HCT116 (cell line): Measurements from ENCODE around the gene RABGGTA. TPM values are rescaled to one million over a fixed set of nuclear protein-coding genes. Genes with fewer than 3 reads are reported as not detected.

ENCODE experiments used
- ATAC-seq: fragments of 200-7000 bp; cut with Tn5 transposase; 2 replicates; pipeline ENCODE4 v1.9.1; 2020; ENCODE audit warnings: mild to moderate bottlenecking, moderate library complexity
- BruUV-seq: library from RNA; stranded (reverse); fragments of 400-500 nt; replicated peaks from 2 replicates; lab custom pipeline; 2021; lab: Mats Ljungman, UMichigan
- CTCF ChIA-PET: fragments of 300-600 bp; sonication (Branson Sonifier 250); formaldehyde crosslinking; loops from one replicate; lab custom pipeline; 2021; ENCODE audit warnings: antibody characterized with exemption; lab: Charles Lee
- POLR2A ChIA-PET: fragments of 300-600, 350-600 bp; sonication (Branson Sonifier 250); formaldehyde crosslinking; loops from one replicate; lab custom pipeline; 2021; ENCODE audit warnings: antibody characterized with exemption; lab: Charles Lee
- RAD21 ChIA-PET, 2 experiments: fragments of 300-600 bp; sonication (Branson Sonifier 250); formaldehyde crosslinking; loops; one replicate each; lab custom pipeline; 2023; ENCODE audit warnings: low total read pairs in 2 of 2; ENCODE audit not compliant: uncharacterized antibody in 2 of 2, unreplicated experiment in 2 of 2, low non-redundant PET in 1 of 2; lab: Charles Lee
- DNase-seq: peaks from one replicate; pipeline ENCODE4 v3.0.0-alpha.2; 2010; ENCODE audit warnings: low read depth, low spot score
- H2AFZ ChIP-seq: fragments of 200-600 bp; shearing (Covaris generic), sonication (generic); 2 replicates; pipeline ENCODE4 v1.6.1; 2017; ENCODE audit warnings: low read depth, mixed run types, mixed read lengths, antibody characterized with exemption, low read length; ENCODE audit not compliant: poor library complexity, severe bottlenecking
- H3K27ac ChIP-seq: 2 replicates; pipeline ENCODE4 v1.5.1; 2012; ENCODE audit warnings: low read depth, low read length
- H3K27me3 ChIP-seq: fragments of 200-600 bp; sonication (generic); 2 replicates; pipeline ENCODE4 v1.6.1; 2016; ENCODE audit warnings: mixed run types, low read length, mixed read lengths; ENCODE audit not compliant: insufficient read depth
- H3K36me3 ChIP-seq, 2 experiments: fragments of 200-500 bp in 1 of 2; fragments of 200-600 bp in 1 of 2; sonication (Bioruptor generic) in 1 of 2; sonication (generic) in 1 of 2; 2 replicates each; pipeline versions ENCODE4 v1.5.1 to v1.6.1; 2014 to 2016; ENCODE audit warnings: low read length in 2 of 2, inconsistent platforms in 1 of 2, mixed read lengths in 1 of 2, mixed run types in 1 of 2; ENCODE audit not compliant: insufficient read depth in 2 of 2, control insufficient read depth in 1 of 2
- H3K4me1 ChIP-seq, 2 experiments: fragments of 200-600 bp in 1 of 2; sonication (generic) in 1 of 2; 2 replicates each; pipeline versions ENCODE4 v1.5.1 to v1.6.1; 2012 to 2017; ENCODE audit warnings: low read length in 2 of 2, inconsistent platforms in 1 of 2, mild to moderate bottlenecking in 1 of 2, mixed read lengths in 1 of 2, mixed run types in 1 of 2, moderate library complexity in 1 of 2; ENCODE audit not compliant: insufficient read depth in 2 of 2, control insufficient read depth in 1 of 2
- H3K4me2 ChIP-seq: fragments of 200-600 bp; sonication (generic); 2 replicates; pipeline ENCODE4 v1.6.1; 2017; ENCODE audit warnings: mixed run types, low read length, mixed read lengths
- H3K4me3 ChIP-seq, 2 experiments: fragments of 200-600 bp in 1 of 2; sonication (generic) in 1 of 2; replicated peaks in 1 of 2; 2 replicates each; pipeline ENCODE4 v1.5.1; 2011 to 2016; ENCODE audit warnings: low read length in 2 of 2, control low read depth in 1 of 2, low read depth in 1 of 2, mild to moderate bottlenecking in 1 of 2, mixed read lengths in 1 of 2, mixed run types in 1 of 2
- H3K79me2 ChIP-seq: fragments of 200-600 bp; sonication (generic); 2 replicates; pipeline ENCODE4 v1.6.1; 2017; ENCODE audit warnings: mild to moderate bottlenecking, mixed run types, low read length, moderate library complexity, mixed read lengths; ENCODE audit not compliant: insufficient read depth
- H3K9ac ChIP-seq: fragments of 200-600 bp; sonication (generic); 2 replicates; pipeline ENCODE4 v1.6.1; 2016; ENCODE audit warnings: low read length, mixed read lengths
- H3K9me2 ChIP-seq: fragments of 200-600 bp; sonication (generic), shearing (Covaris generic); 2 replicates; pipeline ENCODE4 v1.6.1; 2017; ENCODE audit warnings: mixed run types, mild to moderate bottlenecking, moderate library complexity; ENCODE audit not compliant: insufficient read depth
- H3K9me3 ChIP-seq, 2 experiments: fragments of 200-500 bp in 1 of 2; fragments of 200-600 bp in 1 of 2; sonication (Bioruptor generic) in 1 of 2; sonication (generic) in 1 of 2; 2 replicates each; pipeline ENCODE4 v1.6.1; 2014 to 2017; ENCODE audit warnings: low read length in 2 of 2, mixed read lengths in 2 of 2, inconsistent platforms in 1 of 2, low read depth in 1 of 2, mild to moderate bottlenecking in 1 of 2, mixed run types in 1 of 2, moderate library complexity in 1 of 2; ENCODE audit not compliant: control insufficient read depth in 1 of 2, insufficient read depth in 1 of 2
- H4K20me1 ChIP-seq: fragments of 200-600 bp; sonication (generic), shearing (Covaris generic); 2 replicates; pipeline ENCODE4 v1.6.1; 2017; ENCODE audit warnings: mixed run types, mild to moderate bottlenecking, moderate library complexity; ENCODE audit not compliant: insufficient read depth
- CBX3 ChIP-seq: IDR thresholded peaks from 2 replicates; pipeline ENCODE4 v1.6.1; 2012; ENCODE audit warnings: low read depth
- CEBPB ChIP-seq: IDR thresholded peaks from 2 replicates; pipeline ENCODE4 v1.6.1; 2012; ENCODE audit warnings: low read depth
- CTCF ChIP-seq, 3 experiments: fragments of 200-600 bp in 1 of 3; sonication (generic) in 1 of 3; IDR thresholded peaks in 2 of 3; conservative IDR thresholded peaks in 1 of 3; 2 replicates each; pipeline ENCODE4 v1.5.1; 2012 to 2017; ENCODE audit warnings: low read depth in 2 of 3, low read length in 2 of 3, antibody characterized with exemption in 1 of 3, borderline replicate concordance in 1 of 3, control low read depth in 1 of 3, mild to moderate bottlenecking in 1 of 3, mixed read lengths in 1 of 3, mixed run types in 1 of 3, moderate library complexity in 1 of 3; ENCODE audit not compliant: insufficient read depth in 1 of 3
- EGR1 ChIP-seq: IDR thresholded peaks from 2 replicates; pipeline ENCODE4 v1.6.1; 2012; ENCODE audit warnings: low read depth
- EZH2 ChIP-seq: fragments of 200-600 bp; sonication (generic); IDR thresholded peaks from 2 replicates; pipeline ENCODE4 v1.6.1; 2017; ENCODE audit warnings: antibody characterized with exemption, mixed run types
- MAX ChIP-seq: IDR thresholded peaks from 2 replicates; pipeline ENCODE4 v1.6.1; 2012
- POLR2A ChIP-seq: IDR thresholded peaks from 2 replicates; pipeline ENCODE4 v1.7.0; 2011; ENCODE audit warnings: borderline replicate concordance; ENCODE audit not compliant: insufficient read depth, insufficient read length; ENCODE audit errors: extremely low read depth
- SIN3A ChIP-seq: IDR thresholded peaks from 2 replicates; pipeline ENCODE4 v1.6.1; 2012; ENCODE audit warnings: low read depth
- TCF7L2 ChIP-seq: IDR thresholded peaks from 2 replicates; pipeline ENCODE4 v1.7.0; 2011; ENCODE audit warnings: borderline replicate concordance, inconsistent platforms; ENCODE audit not compliant: insufficient read depth, insufficient read length; ENCODE audit errors: extremely low read depth
- YY1 ChIP-seq: IDR thresholded peaks from 2 replicates; pipeline ENCODE4 v1.6.1; 2011; ENCODE audit warnings: low read length, low read depth, moderate library complexity, mild to moderate bottlenecking; ENCODE audit not compliant: insufficient replicate concordance; ENCODE audit errors: extremely low read depth
- ZFX ChIP-seq: fragments of 450-650 bp; IDR thresholded peaks from 2 replicates; pipeline ENCODE4 v1.6.1; 2017
- intact Hi-C: fragments of 100-400 bp; cut with micrococcal nuclease; formaldehyde crosslinking; loops from 2 replicates; pipeline ENCODE4 v1.10.0; 2022
- total RNA-seq: library from RNA; stranded (reverse); gene quantifications from one replicate; pipeline ENCODE4 v1.2.1, GENCODE V29; 2021; ENCODE audit not compliant: unreplicated experiment

The RABGGTA gene
- total RNA-seq, 1 experiment from 2014 or later: 40.8 TPM

DNA sequence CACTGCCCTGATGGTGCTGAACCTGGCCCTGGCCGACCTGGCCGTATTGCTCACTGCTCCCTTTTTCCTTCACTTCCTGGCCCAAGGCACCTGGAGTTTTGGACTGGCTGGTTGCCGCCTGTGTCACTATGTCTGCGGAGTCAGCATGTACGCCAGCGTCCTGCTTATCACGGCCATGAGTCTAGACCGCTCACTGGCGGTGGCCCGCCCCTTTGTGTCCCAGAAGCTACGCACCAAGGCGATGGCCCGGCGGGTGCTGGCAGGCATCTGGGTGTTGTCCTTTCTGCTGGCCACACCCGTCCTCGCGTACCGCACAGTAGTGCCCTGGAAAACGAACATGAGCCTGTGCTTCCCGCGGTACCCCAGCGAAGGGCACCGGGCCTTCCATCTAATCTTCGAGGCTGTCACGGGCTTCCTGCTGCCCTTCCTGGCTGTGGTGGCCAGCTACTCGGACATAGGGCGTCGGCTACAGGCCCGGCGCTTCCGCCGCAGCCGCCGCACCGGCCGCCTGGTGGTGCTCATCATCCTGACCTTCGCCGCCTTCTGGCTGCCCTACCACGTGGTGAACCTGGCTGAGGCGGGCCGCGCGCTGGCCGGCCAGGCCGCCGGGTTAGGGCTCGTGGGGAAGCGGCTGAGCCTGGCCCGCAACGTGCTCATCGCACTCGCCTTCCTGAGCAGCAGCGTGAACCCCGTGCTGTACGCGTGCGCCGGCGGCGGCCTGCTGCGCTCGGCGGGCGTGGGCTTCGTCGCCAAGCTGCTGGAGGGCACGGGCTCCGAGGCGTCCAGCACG, 44.6 kb upstream of the RABGGTA start (continued):
- TF ChIP-seq CTCF (IDR thresholded peaks at IDR 0.05 in 2 of 3, conservative IDR thresholded peaks at IDR 0.05 in 1 of 3; ENCODE audit: borderline replicate concordance in 1 of 3, insufficient read depth in 1 of 3, low read depth in 2 of 3, low read length in 2 of 3): no peak
- no peak for TF ChIP-seq EGR1
- TF ChIP-seq EZH2: no peak
- no peak for TF ChIP-seq CEBPB
- TF ChIP-seq CBX3: no peak
- TF ChIP-seq MAX: no peak
- TF ChIP-seq ZFX: no peak
- no peak for TF ChIP-seq YY1

- H3K4me1 ChIP-seq: peaks cover 11 to 24% of the 10 kb centered on the region in 2 experiments
- no peaks in the 10 kb centered on the region for H4K20me1 ChIP-seq
- H2AFZ ChIP-seq: no peak overlapping the region
- ATAC-seq (no peak), DNase-seq (no peak)
- ChIA-PET POLR2A (no interaction called here), CTCF (interaction anchor here (1.7 kb wide), 1 partner anchor 116 kb away, joined by 7 read pairs; no protein-coding TSS in a partner anchor), RAD21 (no interaction called here)
- H3K4me2 ChIP-seq: no peak overlapping the region
- intact Hi-C loops: no loop called here
- H3K4me3 ChIP-seq: no peak overlapping the region
- H3K9me2 ChIP-seq: no peaks in the 10 kb centered on the region
- H3K27me3 ChIP-seq: 0 out of 2 replicates have a peak, but pooled peaks cover 4% of the 10 kb centered on the region
- no peak for TF ChIP-seq TCF7L2
- no peak for TF ChIP-seq POLR2A
- no peak for TF ChIP-seq SIN3A
- H3K9ac ChIP-seq: no peak overlapping the region
- no TSS peak for BruUV-seq
- H3K36me3 ChIP-seq: no peaks in the 10 kb centered on the region
- no peaks in the 10 kb centered on the region for H3K9me3 ChIP-seq
- H3K79me2 ChIP-seq: no peaks in the 10 kb centered on the region
- H3K27ac ChIP-seq: no peak overlapping the region
Measured at GRCh38 chr14:24315243-24315806, 43.9 kb upstream of the RABGGTA start.
